Body of pancreas (tissue), 4 donors: ENCODE measurements around the gene SLC25A21.

Source experiments
- CTCF ChIP-seq, 7 experiments: fragments of 450-650 bp in 4 of 7; fragments of 200-600 bp in 3 of 7; sonication (generic) in 3 of 7; IDR thresholded peaks; one replicate each; pipeline ENCODE4 v1.5.1; 2016 to 2019; ENCODE audit warnings: antibody characterized with exemption in 7 of 7
- POLR2A ChIP-seq, 3 donors: fragments of 450-650 bp; IDR thresholded peaks; one replicate each; pipeline ENCODE4 v1.6.1; 2016; ENCODE audit warnings: antibody characterized with exemption in 3 of 3, mild to moderate bottlenecking in 2 of 3

- no peak for TF ChIP-seq CTCF (IDR thresholded peaks at IDR 0.05)
- TF ChIP-seq POLR2A (IDR thresholded peaks at IDR 0.05) = no peak
Observed at GRCh38 chr14:36652542-36653201, 519.7 kb downstream of the SLC25A21 start.
